Measurements from ENCODE around the gene PCNX2.

PCNX2 gene

GRCh38 chr1:233294913-233295236 is 650 bp downstream of the PCNX2 start (continued):
- no peak for TF ChIP-seq CSRNP3 (CRISPR knock-in tag; IDR thresholded peaks at IDR 0.05)
- no peak for TF ChIP-seq ZNF70 (CRISPR knock-in tag; IDR thresholded peaks at IDR 0.05)
- TF ChIP-seq ZNF565 (CRISPR knock-in tag; conservative IDR thresholded peaks at IDR 0.05; ENCODE audit: low read depth) = no peak
- TF ChIP-seq ESRRG (CRISPR knock-in tag; IDR thresholded peaks at IDR 0.05) = no peak

GRCh38 chr1:233293556-233294446 is 1.7 kb downstream of the PCNX2 start:
- TF ChIP-seq POU6F1 (CRISPR knock-in tag; IDR thresholded peaks at IDR 0.05; ENCODE audit: borderline replicate concordance, low read depth) (no peak), BACH2 (CRISPR knock-in tag; IDR thresholded peaks at IDR 0.05; ENCODE audit: borderline replicate concordance) (no peak), PPARA (CRISPR knock-in tag; IDR thresholded peaks at IDR 0.05; ENCODE audit: borderline replicate concordance) (no peak), GLIS3 (CRISPR knock-in tag; IDR thresholded peaks at IDR 0.05) (no peak), ZNF70 (CRISPR knock-in tag; IDR thresholded peaks at IDR 0.05) (no peak), ESRRG (CRISPR knock-in tag; IDR thresholded peaks at IDR 0.05) (no peak), CSDC2 (CRISPR knock-in tag; IDR thresholded peaks at IDR 0.05) (no peak), ZC3H10 (CRISPR knock-in tag; IDR thresholded peaks at IDR 0.05) (no peak), RARB (CRISPR knock-in tag; IDR thresholded peaks at IDR 0.05) (no peak), OSR1 (CRISPR knock-in tag; IDR thresholded peaks at IDR 0.05) (no peak), ZFP3 (CRISPR knock-in tag; IDR thresholded peaks at IDR 0.05) (no peak), ISL1 (CRISPR knock-in tag; IDR thresholded peaks at IDR 0.05) (no peak), TCF4 (CRISPR knock-in tag; IDR thresholded peaks at IDR 0.05; ENCODE audit: borderline replicate concordance) (no peak), ARNTL (CRISPR knock-in tag; IDR thresholded peaks at IDR 0.05; ENCODE audit: borderline replicate concordance, low read depth) (no peak), ZNF565 (CRISPR knock-in tag; conservative IDR thresholded peaks at IDR 0.05; ENCODE audit: low read depth) (no peak), ZFP30 (CRISPR knock-in tag; IDR thresholded peaks at IDR 0.05) (no peak), TOX (CRISPR knock-in tag; IDR thresholded peaks at IDR 0.05; ENCODE audit: borderline replicate concordance) (no peak), ZNF8 (CRISPR knock-in tag; IDR thresholded peaks at IDR 0.05) (no peak), TSHZ2 (CRISPR knock-in tag; IDR thresholded peaks at IDR 0.05) (no peak)
- ATAC-seq = no peak

- TF ChIP-seq CSRNP3 (CRISPR knock-in tag; IDR thresholded peaks at IDR 0.05) (no peak), GLIS3 (CRISPR knock-in tag; IDR thresholded peaks at IDR 0.05) (no peak), ZFP30 (CRISPR knock-in tag; IDR thresholded peaks at IDR 0.05) (no peak), BACH2 (CRISPR knock-in tag; IDR thresholded peaks at IDR 0.05; ENCODE audit: borderline replicate concordance) (no peak), PPARA (CRISPR knock-in tag; IDR thresholded peaks at IDR 0.05; ENCODE audit: borderline replicate concordance) (no peak), ZNF565 (CRISPR knock-in tag; conservative IDR thresholded peaks at IDR 0.05; ENCODE audit: low read depth) (no peak), PATZ1 (CRISPR knock-in tag; IDR thresholded peaks at IDR 0.05; ENCODE audit: borderline replicate concordance) (no peak), ZC3H10 (CRISPR knock-in tag; IDR thresholded peaks at IDR 0.05) (no peak), TCF4 (CRISPR knock-in tag; IDR thresholded peaks at IDR 0.05; ENCODE audit: borderline replicate concordance) (no peak), RARB (CRISPR knock-in tag; IDR thresholded peaks at IDR 0.05) (no peak), ZNF70 (CRISPR knock-in tag; IDR thresholded peaks at IDR 0.05) (no peak), SNAI2 (CRISPR knock-in tag; IDR thresholded peaks at IDR 0.05) (no peak)
- ATAC-seq = no peak
Observed at GRCh38 chr1:233290396-233291034, 5.0 kb downstream of the PCNX2 start.
